OCI-LY3 (cell line): Measurements from ENCODE around the gene MYL11.
A peak's percentile ranks its signal among the peaks of the same experiment; 100 is the strongest.

Experiments
- H2AFZ ChIP-seq: fragments of 200-600, 300-600 bp; shearing (Covaris generic); 2 replicates; pipeline ENCODE4 v1.6.0; 2014; ENCODE audit warnings: antibody characterized with exemption, low read depth, low read length
- H3K27ac ChIP-seq: fragments of 200-600, 300-600 bp; sonication (generic); 2 replicates; pipeline ENCODE4 v1.5.1; 2014; ENCODE audit warnings: mild to moderate bottlenecking, low read length, moderate library complexity, mixed read lengths
- H3K27me3 ChIP-seq: fragments of 200-600, 300-600 bp; sonication (generic); 2 replicates; pipeline ENCODE4 v1.6.1; 2014; ENCODE audit warnings: low read depth, low read length, mixed read lengths
- H3K36me3 ChIP-seq: fragments of 200-600, 300-600 bp; sonication (generic); replicated peaks from 2 replicates; pipeline ENCODE3; 2014; ENCODE audit warnings: low read depth, low read length, mixed read lengths
- H3K4me1 ChIP-seq: fragments of 300-600, 200-600 bp; sonication (generic); 2 replicates; pipeline ENCODE4 v1.6.1; 2014; ENCODE audit warnings: low read length, mixed read lengths
- H3K4me2 ChIP-seq: fragments of 200-600, 300-600 bp; sonication (generic); 2 replicates; pipeline ENCODE4 v1.6.1; 2014; ENCODE audit warnings: low read length, mixed read lengths
- H3K4me3 ChIP-seq: fragments of 300-600, 200-600 bp; sonication (generic); 2 replicates; pipeline ENCODE4 v1.5.1; 2014; ENCODE audit warnings: antibody characterized with exemption, mild to moderate bottlenecking, low read length, moderate library complexity
- H3K79me2 ChIP-seq: fragments of 300-600, 200-600 bp; shearing (Covaris generic); 2 replicates; pipeline ENCODE4 v1.6.1; 2014; ENCODE audit warnings: mild to moderate bottlenecking, low read length, mixed read lengths
- H3K9ac ChIP-seq: fragments of 300-600, 200-600 bp; shearing (Covaris generic); 2 replicates; pipeline ENCODE4 v1.6.0; 2014; ENCODE audit warnings: mild to moderate bottlenecking, low read length, moderate library complexity
- H3K9me3 ChIP-seq: fragments of 200-600, 300-600 bp; shearing (Covaris generic); 2 replicates; pipeline ENCODE4 v1.6.1; 2014; ENCODE audit warnings: low read length, mixed read lengths; ENCODE audit not compliant: insufficient read depth
- H4K20me1 ChIP-seq: fragments of 200-600, 300-600 bp; sonication (generic); 2 replicates; pipeline ENCODE4 v1.6.1; 2016; ENCODE audit warnings: low read length, mixed read lengths; ENCODE audit not compliant: insufficient read depth
- CTCF ChIP-seq: fragments of 200-600, 300-600 bp; sonication (generic); IDR thresholded peaks from 2 replicates; pipeline ENCODE4 v1.5.1; 2014; ENCODE audit warnings: antibody characterized with exemption, low read length, low read depth
- EZH2phosphoT487 ChIP-seq: fragments of 200-600 bp; shearing (Covaris generic); IDR thresholded peaks from 2 replicates; pipeline ENCODE4 v1.6.1; 2018; ENCODE audit warnings: antibody characterized with exemption, mixed run types, low read depth

The MYL11 gene

GRCh38 chr16:30397776-30398660 is 23.4 kb downstream of the MYL11 start:
- H3K36me3 ChIP-seq: no peaks in the 10 kb centered on the region
- no peaks in the 10 kb centered on the region for H3K27me3 ChIP-seq
- no peak overlapping the region for H3K9ac ChIP-seq
- H3K9me3 ChIP-seq: no peaks in the 10 kb centered on the region
- H2AFZ ChIP-seq: no peak overlapping the region
- no peak overlapping the region for H3K27ac ChIP-seq
- peaks cover 18% of the 10 kb centered on the region for H3K4me1 ChIP-seq
- TF ChIP-seq EZH2phosphoT487 (no peak), CTCF (no peak)
- no peak overlapping the region for H3K4me3 ChIP-seq
- H3K4me2 ChIP-seq: no peak overlapping the region
- peaks cover 8% of the 10 kb centered on the region for H3K79me2 ChIP-seq
- no peaks in the 10 kb centered on the region for H4K20me1 ChIP-seq

GRCh38 chr16:30398661-30399434 is 24.2 kb downstream of the MYL11 start:
- H3K4me3 ChIP-seq: no peak overlapping the region
- H3K9me3 ChIP-seq: no peaks in the 10 kb centered on the region
- H3K4me2 ChIP-seq: no peak overlapping the region
- no peak for TF ChIP-seq EZH2phosphoT487
- H3K27ac ChIP-seq: no peak overlapping the region
- H3K36me3 ChIP-seq: no peaks in the 10 kb centered on the region
- peaks cover 18% of the 10 kb centered on the region for H3K4me1 ChIP-seq
- H3K27me3 ChIP-seq: no peaks in the 10 kb centered on the region
- no peak overlapping the region for H3K9ac ChIP-seq
- no peak overlapping the region for H2AFZ ChIP-seq
- no peaks in the 10 kb centered on the region for H4K20me1 ChIP-seq
- H3K79me2 ChIP-seq: peaks cover 8% of the 10 kb centered on the region

GRCh38 chr16:30399435-30400186 is 25.0 kb downstream of the MYL11 start:
- peak overlapping the region; percentile 87 for H3K4me2 ChIP-seq
- peak overlapping the region; percentile 69 for H3K9ac ChIP-seq
- no peaks in the 10 kb centered on the region for H3K36me3 ChIP-seq
- no peak overlapping the region for H3K27ac ChIP-seq
- H4K20me1 ChIP-seq: no peaks in the 10 kb centered on the region
- peak overlapping the region; percentile 79; the same call in 1 of the 2 replicates for H2AFZ ChIP-seq
- H3K9me3 ChIP-seq: no peaks in the 10 kb centered on the region
- H3K4me1 ChIP-seq: peaks cover 13% of the 10 kb centered on the region
- peaks cover 8% of the 10 kb centered on the region for H3K79me2 ChIP-seq
- H3K4me3 ChIP-seq: peak overlapping the region; percentile 82
- TF ChIP-seq CTCF (no peak), EZH2phosphoT487 (no peak)
- H3K27me3 ChIP-seq: no peaks in the 10 kb centered on the region

GRCh38 chr16:30401768-30402425 is 27.3 kb downstream of the MYL11 start:
- no peaks in the 10 kb centered on the region for H3K36me3 ChIP-seq
- no peaks in the 10 kb centered on the region for H3K9me3 ChIP-seq
- H3K4me2 ChIP-seq: no peak overlapping the region
- H3K27ac ChIP-seq: no peak overlapping the region
- H3K4me3 ChIP-seq: no peak overlapping the region
- H4K20me1 ChIP-seq: no peaks in the 10 kb centered on the region
- no peaks in the 10 kb centered on the region for H3K79me2 ChIP-seq
- no peaks in the 10 kb centered on the region for H3K27me3 ChIP-seq
- H3K9ac ChIP-seq: no peak overlapping the region
- no peak for TF ChIP-seq CTCF
- TF ChIP-seq EZH2phosphoT487: no peak
- H2AFZ ChIP-seq: no peak overlapping the region
- peaks cover 11% of the 10 kb centered on the region; the same call in 1 of the 2 replicates for H3K4me1 ChIP-seq
